ENCODE measurements around the gene GRB10. TPM values are rescaled to one million over a fixed set of nuclear protein-coding genes. Genes with fewer than 3 reads are reported as not detected.

GRB10 gene
- total and polyA plus RNA-seq, 9 donors = 10.0 to 93.3 (median 27.8) TPM

DNA sequence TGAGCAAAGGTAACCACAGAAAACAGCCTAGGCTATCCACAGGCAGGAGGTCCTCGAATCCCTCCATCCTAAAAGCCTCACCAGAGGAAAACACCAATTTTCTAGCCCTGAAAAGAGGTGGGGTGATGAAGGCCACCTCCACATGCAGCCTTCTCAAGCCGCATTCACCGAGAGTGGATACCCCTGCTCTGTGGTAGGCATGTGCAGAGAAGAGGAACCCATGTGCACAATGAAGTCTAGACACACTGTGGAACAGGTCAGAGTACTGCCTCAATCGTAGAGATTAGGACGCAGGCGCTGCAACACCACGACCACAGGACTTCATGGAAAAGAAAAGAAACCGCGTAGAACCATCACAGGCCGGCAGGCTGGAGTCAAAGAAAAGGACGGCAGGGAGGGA, 38.8 kb downstream of the GRB10 start:
- DNase-seq = no peak
- intact Hi-C loops (cut with DNase I) = no loop called here
- TF ChIP-seq POLR2A (IDR thresholded peaks at IDR 0.05) = no peak
- TF ChIP-seq, protein P1, sequence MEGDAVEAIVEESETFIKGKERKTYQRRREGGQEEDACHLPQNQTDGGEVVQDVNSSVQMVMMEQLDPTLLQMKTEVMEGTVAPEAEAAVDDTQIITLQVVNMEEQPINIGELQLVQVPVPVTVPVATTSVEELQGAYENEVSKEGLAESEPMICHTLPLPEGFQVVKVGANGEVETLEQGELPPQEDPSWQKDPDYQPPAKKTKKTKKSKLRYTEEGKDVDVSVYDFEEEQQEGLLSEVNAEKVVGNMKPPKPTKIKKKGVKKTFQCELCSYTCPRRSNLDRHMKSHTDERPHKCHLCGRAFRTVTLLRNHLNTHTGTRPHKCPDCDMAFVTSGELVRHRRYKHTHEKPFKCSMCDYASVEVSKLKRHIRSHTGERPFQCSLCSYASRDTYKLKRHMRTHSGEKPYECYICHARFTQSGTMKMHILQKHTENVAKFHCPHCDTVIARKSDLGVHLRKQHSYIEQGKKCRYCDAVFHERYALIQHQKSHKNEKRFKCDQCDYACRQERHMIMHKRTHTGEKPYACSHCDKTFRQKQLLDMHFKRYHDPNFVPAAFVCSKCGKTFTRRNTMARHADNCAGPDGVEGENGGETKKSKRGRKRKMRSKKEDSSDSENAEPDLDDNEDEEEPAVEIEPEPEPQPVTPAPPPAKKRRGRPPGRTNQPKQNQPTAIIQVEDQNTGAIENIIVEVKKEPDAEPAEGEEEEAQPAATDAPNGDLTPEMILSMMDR (IDR thresholded peaks at IDR 0.05) = no peak
- no peaks in the 10 kb centered on the region for H3K27me3 ChIP-seq
- H3K9me3 ChIP-seq = no peaks in the 10 kb centered on the region
- 88 to 96% (median 94%) methylated on average over 11 of the region's 11 CpGs for WGBS, 3 donors
- no peak overlapping the region for H3K27ac ChIP-seq
- H3K36me3 ChIP-seq = no peaks in the 10 kb centered on the region
- no peak overlapping the region for H3K4me3 ChIP-seq
- peaks cover 5% of the 10 kb centered on the region for H3K4me1 ChIP-seq (ENCODE audit: insufficient read depth)

DNA sequence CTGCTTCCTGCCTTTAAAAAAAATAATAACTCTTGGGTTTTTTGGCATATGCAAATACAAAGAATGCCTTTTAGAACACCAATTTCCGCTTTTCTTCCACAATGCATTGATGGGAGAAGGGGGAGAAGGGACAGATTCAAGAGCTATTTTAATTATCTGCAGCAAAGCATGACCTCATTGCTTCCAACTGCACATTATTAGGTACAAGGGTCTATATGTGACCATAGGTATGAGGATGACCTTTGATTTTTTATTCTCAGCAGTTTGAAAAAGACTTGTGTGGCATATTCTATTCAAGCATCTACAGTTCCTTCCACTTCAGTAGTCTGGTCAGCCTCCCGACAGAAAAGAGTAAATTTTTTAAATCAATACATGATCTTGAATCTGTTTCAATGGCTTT, 39.7 kb downstream of the GRB10 start:
- Histone ChIP-seq H3K4me3 (no peak overlapping the region), H3K4me1 (ENCODE audit: insufficient read depth) (peaks cover 5% of the 10 kb centered on the region), H3K27me3 (no peaks in the 10 kb centered on the region), H3K36me3 (no peaks in the 10 kb centered on the region), H3K9me3 (no peaks in the 10 kb centered on the region), H3K27ac (no peak overlapping the region)
- TF ChIP-seq EP300 (IDR thresholded peaks at IDR 0.05) (no peak), POLR2A (IDR thresholded peaks at IDR 0.05) (no peak)
- TF ChIP-seq, protein P1 (IDR thresholded peaks at IDR 0.05) = no peak
- no peak for DNase-seq
- intact Hi-C loops (cut with DNase I) = no loop called here
- WGBS, 3 donors = 89 to 95% (median 91%) methylated on average over 2 of the region's 2 CpGs

DNA sequence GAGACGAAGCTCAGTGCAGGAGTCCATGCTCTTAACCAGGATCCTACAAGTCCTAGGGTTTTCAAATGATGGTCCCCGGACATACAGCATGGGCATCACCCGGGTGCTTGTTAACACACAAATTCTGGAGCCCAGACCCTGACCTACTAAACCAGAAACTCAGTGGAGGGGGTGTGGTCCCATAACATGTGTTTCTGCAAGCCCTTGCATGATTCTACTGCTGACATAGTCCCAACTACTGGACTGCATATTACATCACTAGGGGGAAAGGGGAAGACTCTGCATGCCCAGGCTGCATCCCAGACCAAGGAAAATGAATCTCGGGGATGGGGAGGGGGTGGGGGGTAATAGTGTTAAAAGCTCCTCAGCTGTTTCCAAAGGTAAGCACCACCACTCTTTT, 40.3 kb downstream of the GRB10 start:
- TF ChIP-seq POLR2A (IDR thresholded peaks at IDR 0.05) (no peak), EP300 (IDR thresholded peaks at IDR 0.05) (no peak)
- TF ChIP-seq, protein P1 (IDR thresholded peaks at IDR 0.05) = no peak
- WGBS, 3 donors = 86 to 95% (median 95%) methylated on average over 4 of the region's 4 CpGs
- Histone ChIP-seq H3K27me3 (no peaks in the 10 kb centered on the region), H3K9me3 (no peaks in the 10 kb centered on the region), H3K36me3 (no peaks in the 10 kb centered on the region), H3K4me3 (no peak overlapping the region), H3K4me1 (ENCODE audit: insufficient read depth) (peaks cover 5% of the 10 kb centered on the region), H3K27ac (no peak overlapping the region)
- intact Hi-C loops (cut with DNase I) = no loop called here
- DNase-seq = no peak

DNA sequence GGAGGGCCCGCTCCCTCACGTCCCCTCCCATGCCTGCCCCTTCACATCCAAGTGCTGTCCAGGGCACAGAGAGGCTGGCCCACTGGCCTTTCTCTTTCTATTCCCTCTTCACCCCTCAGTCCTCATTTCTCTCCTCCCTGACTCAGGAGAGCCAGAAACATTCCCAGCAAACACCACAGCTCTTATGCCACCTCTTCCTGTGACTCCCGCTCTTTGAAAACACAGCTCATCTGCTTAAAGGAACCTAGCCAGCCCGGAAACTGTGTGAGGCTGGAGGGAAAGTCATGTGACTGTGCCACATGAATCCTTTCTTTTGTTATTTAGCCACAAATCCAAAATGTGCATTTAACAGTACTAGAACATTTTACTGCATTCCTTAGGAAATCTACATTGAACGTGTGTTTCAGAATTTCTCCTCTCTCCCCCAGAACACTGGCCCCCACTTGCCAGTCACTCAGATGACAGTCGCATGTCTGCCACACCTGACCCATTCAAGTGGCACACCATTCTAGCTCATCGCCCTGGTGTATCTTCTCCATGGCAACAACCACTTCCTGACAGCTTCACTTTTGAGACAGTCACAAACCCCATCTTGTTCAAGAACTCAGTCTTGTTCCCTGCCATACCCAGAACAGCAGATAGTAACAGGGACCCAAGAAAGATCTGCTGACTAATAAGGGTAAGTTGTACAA, 42.8 kb downstream of the GRB10 start:
- H3K27ac ChIP-seq = no peak overlapping the region
- H3K27me3 ChIP-seq = no peaks in the 10 kb centered on the region
- 86 to 94% (median 88%) methylated on average over 7 of the region's 7 CpGs for WGBS, 3 donors
- DNase-seq = no peak
- no peak overlapping the region for H3K4me3 ChIP-seq
- H3K36me3 ChIP-seq = no peaks in the 10 kb centered on the region
- intact Hi-C loops (cut with DNase I) = no loop called here
- no peaks in the 10 kb centered on the region for H3K9me3 ChIP-seq
- no peak for TF ChIP-seq POLR2A (IDR thresholded peaks at IDR 0.05)
- TF ChIP-seq, protein P1 (IDR thresholded peaks at IDR 0.05) = no peak
- TF ChIP-seq EP300 (IDR thresholded peaks at IDR 0.05) = no peak
- peaks cover 5% of the 10 kb centered on the region for H3K4me1 ChIP-seq (ENCODE audit: insufficient read depth)

Measured in ovary (tissue), 9 donors.